Sigmoid colon (tissue), 4 donors: ENCODE data around the gene SCUBE1.

ENCODE experiments used
- CTCF ChIP-seq, 4 experiments: fragments of 450-650 bp in 3 of 4; fragments of 200-600 bp in 1 of 4; IDR thresholded peaks; one replicate each; pipeline ENCODE4 v1.5.1; 2016 to 2019; ENCODE audit warnings: antibody characterized with exemption in 4 of 4, mild to moderate bottlenecking in 3 of 4, moderate library complexity in 2 of 4
- EP300 ChIP-seq, 4 donors: sonication (generic); formaldehyde crosslinking; IDR thresholded peaks; one replicate each; pipeline ENCODE4 v1.6.1; 2017; ENCODE audit warnings: antibody characterized with exemption in 4 of 4
- POLR2A ChIP-seq, 2 donors: fragments of 450-650 bp; IDR thresholded peaks; one replicate each; pipeline ENCODE4 v1.6.1; 2016; ENCODE audit warnings: antibody characterized with exemption in 2 of 2, mild to moderate bottlenecking in 2 of 2, moderate library complexity in 2 of 2
- POLR2AphosphoS5 ChIP-seq, 4 donors: sonication (generic); formaldehyde crosslinking; IDR thresholded peaks; one replicate each; pipeline ENCODE4 v1.6.1; 2017; ENCODE audit warnings: antibody characterized with exemption in 4 of 4

- TF ChIP-seq POLR2A (IDR thresholded peaks at IDR 0.05) (no peak), CTCF (IDR thresholded peaks at IDR 0.05) (no peak), POLR2AphosphoS5 (IDR thresholded peaks at IDR 0.05) (no peak), EP300 (IDR thresholded peaks at IDR 0.05) (no peak)
Measured at GRCh38 chr22:43241138-43241597, 102.0 kb downstream of the SCUBE1 start.
